ENCODE data around the gene EMCN. TPM values are rescaled to one million over a fixed set of nuclear protein-coding genes. Genes with fewer than 3 reads are reported as not detected.

EMCN gene, protein sequence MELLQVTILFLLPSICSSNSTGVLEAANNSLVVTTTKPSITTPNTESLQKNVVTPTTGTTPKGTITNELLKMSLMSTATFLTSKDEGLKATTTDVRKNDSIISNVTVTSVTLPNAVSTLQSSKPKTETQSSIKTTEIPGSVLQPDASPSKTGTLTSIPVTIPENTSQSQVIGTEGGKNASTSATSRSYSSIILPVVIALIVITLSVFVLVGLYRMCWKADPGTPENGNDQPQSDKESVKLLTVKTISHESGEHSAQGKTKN
- total RNA-seq (2021; fragmentation: NEBNext Ultra II Directional; extraction: Animal tissue kit (Norgen Biotek cat#: 25700)) (not detected in 2 replicates), polyA plus RNA-seq (2011; rRNA removed) (not detected in 2 replicates), polyA minus RNA-seq (2011; rRNA and poly(A)+ RNA removed) (not detected in 2 replicates)
- not detected for polyA plus RNA-seq (2011; cell fraction: cytosol; rRNA removed)
- polyA plus RNA-seq (2011; cell fraction: nucleus; rRNA removed) = not detected
- not detected in 4 replicates for polyA plus RNA-seq (2012, experiment 1 of 2)
- polyA plus RNA-seq (2012, experiment 2 of 2) = not detected
- polyA plus RNA-seq (2013, experiment 1 of 2) = not detected
- polyA plus RNA-seq (2013, experiment 2 of 2) = 0.09 TPM
- not detected for polyA minus RNA-seq (2011; cell fraction: cytosol; rRNA and poly(A)+ RNA removed)
- not detected for polyA minus RNA-seq (2011; cell fraction: nucleus; rRNA and poly(A)+ RNA removed)
- long read RNA-seq, experiment 1 = 0 reads
- long read RNA-seq, experiment 2 = 0 reads

DNA sequence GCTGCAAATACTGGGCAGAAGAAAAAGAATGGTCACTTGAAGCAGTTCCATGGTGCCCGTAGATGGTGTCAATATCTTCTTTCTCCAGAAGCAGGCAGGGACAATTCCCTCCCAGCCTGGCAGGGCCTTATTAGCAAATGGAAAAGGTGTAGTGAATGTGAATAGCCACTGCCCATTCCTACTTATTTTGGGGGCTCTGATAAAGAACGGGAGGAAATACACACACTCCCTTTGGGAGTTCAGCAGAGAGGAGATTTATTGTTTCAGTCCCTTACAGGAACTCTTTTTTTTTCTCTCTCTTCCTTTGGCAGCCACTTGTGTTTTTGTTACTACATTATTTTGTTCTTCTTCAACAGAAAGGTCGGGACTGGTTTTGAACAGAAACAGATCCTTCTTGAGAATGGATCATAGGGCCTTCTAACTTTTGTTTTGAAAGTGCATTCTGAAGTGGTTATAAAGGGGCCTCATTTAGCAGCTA is at the start of gene EMCN:
Gene EMCN, minus strand, starts transcription at position 159 of the 478 bp plus-strand sequence. Its CDS starts 108 bp downstream, at position 51.
- H3K4me1 ChIP-seq (replicated peaks in 1 of 4; ENCODE audit: control insufficient read depth in 3 of 4, insufficient read depth in 4 of 4, low read length in 3 of 4) = peaks cover 0 to 5% (median 1%) of the 10 kb centered on the region in 4 experiments; a peak in 2 of 7 replicates
- no peak within 1 kb of the TSS for H4K91ac ChIP-seq (replicated peaks; ENCODE audit: insufficient read length, low read length)
- no peak within 1 kb of the TSS for H4K5ac ChIP-seq (ENCODE audit: insufficient read length, low read depth, low read length)
- no peak within 1 kb of the TSS for H3K56ac ChIP-seq (replicated peaks; ENCODE audit: insufficient read length, low read depth, low read length)
- H3K36me3 ChIP-seq (ENCODE audit: control insufficient read depth in 2 of 4, insufficient read depth in 4 of 4, low read length in 3 of 4) = no peaks in the 10 kb centered on the region
- H3K9ac ChIP-seq (replicated peaks in 1 of 4; ENCODE audit: extremely low read depth in 1 of 4, low read depth in 3 of 4, low read length in 3 of 4) = no peak within 1 kb of the TSS
- ChIA-PET CTCF (ENCODE audit: partially characterized antibody) (no interaction called here), POLR2A (ENCODE audit: partially characterized antibody) (no interaction called here)
- H3K4me3 ChIP-seq (ENCODE audit: extremely low read depth in 1 of 4, insufficient read depth in 2 of 4, low read depth in 3 of 4, low read length in 4 of 4) = no peak within 1 kb of the TSS
- 87% methylated on average over 3 of the region's 3 CpGs; no CpG with 5 or more reads in 1 of the 2 experiments for WGBS, 2 experiments (ENCODE audit: extremely low coverage in 1 of 2, insufficient coverage in 1 of 2, insufficient read length in 1 of 2, insufficient replicate concordance in 2 of 2, low coverage in 1 of 2, low lambda C conversion rate in 2 of 2, missing lambda C conversion rate in 1 of 2)
- H3K9me3 ChIP-seq (ENCODE audit: insufficient read depth in 2 of 2, low read depth in 1 of 2, low read length in 1 of 2) = no peaks in the 10 kb centered on the region
- H2BK5ac ChIP-seq (ENCODE audit: low read depth, low read length) = no peak within 1 kb of the TSS
- no peaks in the 10 kb centered on the region for H4K20me1 ChIP-seq (replicated peaks in 1 of 2; ENCODE audit: control insufficient read depth in 1 of 2, insufficient read depth in 2 of 2, low read length in 2 of 2)
- no peak within 1 kb of the TSS for H3K27ac ChIP-seq (ENCODE audit: low read depth, low read length)
- H3K4me2 ChIP-seq (ENCODE audit: insufficient read depth in 1 of 2, low read depth in 2 of 2, low read length in 2 of 2) = no peak within 1 kb of the TSS
- H3K27me3 ChIP-seq (replicated peaks in 1 of 4; ENCODE audit: control insufficient read depth in 3 of 4, extremely low read depth in 1 of 4, insufficient read depth in 3 of 4, low read length in 3 of 4) = no peaks in the 10 kb centered on the region
- H4K8ac ChIP-seq (ENCODE audit: extremely low read depth, insufficient read depth, low read length) = no peak within 1 kb of the TSS
- no peak within 1 kb of the TSS for H2AK5ac ChIP-seq (ENCODE audit: low read depth, low read length)
- H2BK20ac ChIP-seq (ENCODE audit: low read length) = no peak within 1 kb of the TSS
- no peak within 1 kb of the TSS for H3K14ac ChIP-seq (ENCODE audit: insufficient read length)
- H3K18ac ChIP-seq (ENCODE audit: extremely low read depth, low read length) = no peak within 1 kb of the TSS
- H2BK15ac ChIP-seq (ENCODE audit: low read length) = no peak within 1 kb of the TSS
- H2AFZ ChIP-seq (ENCODE audit: low read length) = peak within 1 kb of the TSS; percentile 89; the same call in 1 of the 2 replicates
- FAIRE-seq (no peak), DNase-seq (ENCODE audit: low read depth in 1 of 2, low spot score in 2 of 2) (no peak)
- H3K4ac ChIP-seq (replicated peaks; ENCODE audit: insufficient read length, low read depth, low read length) = no peak within 1 kb of the TSS
- 0 out of 2 replicates have a peak within 1 kb of the TSS, but pooled peaks have one; percentile 10 for H2BK12ac ChIP-seq (ENCODE audit: low read depth, low read length)
- H3K23ac ChIP-seq (ENCODE audit: insufficient read length) = no peak within 1 kb of the TSS
- no peaks in the 10 kb centered on the region for H3K79me1 ChIP-seq (ENCODE audit: low read depth, low read length)
- no peak within 1 kb of the TSS for H2BK120ac ChIP-seq (replicated peaks; ENCODE audit: low read depth, low read length)
- H3K79me2 ChIP-seq (ENCODE audit: control insufficient read depth in 1 of 2, insufficient read depth in 2 of 2, low read length in 2 of 2) = no peaks in the 10 kb centered on the region
- no peaks in the 10 kb centered on the region; the same call in 1 of the 2 replicates for H3K23me2 ChIP-seq (ENCODE audit: low read depth, low read length)
- no peak for TF ChIP-seq SP4 (IDR thresholded peaks at IDR 0.05; ENCODE audit: low read length)
- no peak for TF ChIP-seq CHD1 (IDR thresholded peaks at IDR 0.05; ENCODE audit: low read depth, low read length)
- TF ChIP-seq CBX5 (IDR thresholded peaks at IDR 0.05; ENCODE audit: low read depth, low read length) = no peak
- TF ChIP-seq TBP (IDR thresholded peaks at IDR 0.05; ENCODE audit: low read depth, low read length) = no peak
- TF ChIP-seq CREB1 (IDR thresholded peaks at IDR 0.05) = no peak
- TF ChIP-seq NRF1 (IDR thresholded peaks at IDR 0.05; ENCODE audit: low read depth, low read length) = no peak
- TF ChIP-seq EZH2 (IDR thresholded peaks at IDR 0.05; ENCODE audit: low read depth, low read length, severe bottlenecking) = no peak
- TF ChIP-seq TAF1 (IDR thresholded peaks at IDR 0.05; ENCODE audit: low read depth, low read length) = no peak
- TF ChIP-seq TCF12 (IDR thresholded peaks at IDR 0.05; ENCODE audit: low read depth, low read length) = no peak
- TF ChIP-seq YY1 (IDR thresholded peaks at IDR 0.05; ENCODE audit: low read depth, low read length) = no peak
- TF ChIP-seq BCL11A (IDR thresholded peaks at IDR 0.05; ENCODE audit: low read depth in 2 of 2, low read length in 2 of 2) = no peak
